CD4-positive, alpha-beta T cell (primary cell): ENCODE measurements around the gene GPR52. TPM values are rescaled to one million over a fixed set of nuclear protein-coding genes. Genes with fewer than 3 reads are reported as not detected.

ENCODE experiments used
- ATAC-seq: fragments of 200-7000 bp; cut with Tn5 transposase; one replicate; pipeline ENCODE4 v1.10.0; 2022; ENCODE audit warnings: mild to moderate bottlenecking; ENCODE audit not compliant: poor library complexity
- CTCF ChIA-PET: fragments of 350-600 bp; sonication (Branson Sonifier 250); formaldehyde crosslinking; loops from one replicate; lab custom pipeline; 2021; ENCODE audit warnings: antibody characterized with exemption, inconsistent platforms; lab: Charles Lee
- POLR2A ChIA-PET: fragments of 350-600 bp; sonication (Branson Sonifier 250); formaldehyde crosslinking; loops from one replicate; lab custom pipeline; 2021; ENCODE audit warnings: antibody characterized with exemption, inconsistent platforms; lab: Charles Lee
- DNase-seq, 14 experiments: peaks; one replicate each; pipeline ENCODE4 v3.0.0-alpha.2; 2013 to 2020; ENCODE audit warnings: mixed read lengths in 2 of 14
- H3K27ac ChIP-seq, 2 donors: one replicate each; pipeline versions ENCODE4 v1.5.1 to v1.7.0; 2013; ENCODE audit warnings: low read length in 2 of 2, low read depth in 1 of 2, mild to moderate bottlenecking in 1 of 2
- H3K27me3 ChIP-seq, 2 experiments: 1 replicate in 1 of 2; 2 replicates in 1 of 2; pipeline versions ENCODE4 v1.6.1 to v1.7.0; 2013; ENCODE audit warnings: low read length in 2 of 2, control low read depth in 1 of 2, mild to moderate bottlenecking in 1 of 2, moderate library complexity in 1 of 2; ENCODE audit not compliant: insufficient read depth in 2 of 2, control insufficient read depth in 1 of 2
- H3K36me3 ChIP-seq: one replicate; pipeline ENCODE4 v1.6.1; 2013; ENCODE audit warnings: low read length, control low read depth; ENCODE audit not compliant: insufficient read depth
- H3K4me1 ChIP-seq: one replicate; pipeline ENCODE4 v1.6.1; 2013; ENCODE audit warnings: low read length, control low read depth; ENCODE audit not compliant: insufficient read depth
- H3K4me3 ChIP-seq: one replicate; pipeline ENCODE4 v1.5.1; 2013; ENCODE audit warnings: mild to moderate bottlenecking, low read length, moderate library complexity
- H3K9me3 ChIP-seq, 2 experiments: 1 replicate in 1 of 2; 2 replicates in 1 of 2; pipeline versions ENCODE4 v1.6.1 to v1.7.0; 2013; ENCODE audit warnings: low read length in 2 of 2, mild to moderate bottlenecking in 2 of 2, control low read depth in 1 of 2, moderate library complexity in 1 of 2; ENCODE audit not compliant: control insufficient read depth in 1 of 2, insufficient read depth in 1 of 2
- H3K27ac Mint-ChIP-seq: one replicate; pipeline ENCODE4 v1.8.0; 2020; ENCODE audit warnings: mixed read lengths
- H3K27me3 Mint-ChIP-seq: one replicate; pipeline ENCODE4 v1.8.0; 2021; ENCODE audit warnings: mixed read lengths
- H3K36me3 Mint-ChIP-seq: one replicate; pipeline ENCODE4 v1.8.0; 2021; ENCODE audit warnings: low read depth, mixed read lengths
- H3K4me1 Mint-ChIP-seq: one replicate; pipeline ENCODE4 v1.8.0; 2021; ENCODE audit warnings: low read depth, mixed read lengths
- H3K4me3 Mint-ChIP-seq: one replicate; pipeline ENCODE4 v1.8.0; 2020; ENCODE audit warnings: mild to moderate bottlenecking, mixed read lengths
- H3K9me3 Mint-ChIP-seq: one replicate; pipeline ENCODE4 v1.8.0; 2020; ENCODE audit warnings: mixed read lengths
- CTCF ChIP-seq: fragments of 200-600 bp; IDR thresholded peaks from one replicate; pipeline ENCODE4 v1.8.0; 2022; ENCODE audit warnings: antibody characterized with exemption, mild to moderate bottlenecking
- intact Hi-C, 2 experiments: fragments of 100-400 bp; cut with DNase I in 1 of 2; cut with micrococcal nuclease in 1 of 2; formaldehyde crosslinking; loops; one replicate each; pipeline versions ENCODE4 v1.15.1 to v1.9.0; 2023 to 2025; cut with DNase I, micrococcal nuclease
- total RNA-seq, 174 experiments: library from RNA in 2 of 174; stranded (reverse) in 2 of 174; gene quantifications; one replicate each; pipeline ENCODE4 v1.2.3 and lab custom pipeline; 2021 to 2026

Gene GPR52
- total RNA-seq, 2 experiments from 2014 or later: 0.99 to 1.1 TPM

DNA sequence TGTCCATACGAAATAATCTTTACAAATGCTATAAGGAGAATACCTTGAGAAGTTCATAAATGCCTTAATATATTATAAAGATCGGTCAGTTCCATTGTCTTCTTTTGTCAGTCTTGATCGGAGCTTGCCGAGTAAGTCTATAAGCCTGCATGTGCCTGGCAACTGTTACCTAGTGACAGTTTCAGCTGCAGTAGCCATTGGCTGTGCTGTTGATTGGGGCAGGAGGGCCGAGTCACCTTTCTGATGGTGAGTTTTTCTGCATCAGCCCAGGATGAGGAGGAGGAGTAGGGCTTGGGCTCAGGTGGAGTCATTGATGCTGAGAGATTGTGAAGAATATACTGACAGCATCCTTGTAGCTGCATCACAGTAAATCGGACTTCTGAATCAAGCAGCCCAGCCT, 1.9 kb upstream of the GPR52 start:
- Histone ChIP-seq H3K36me3 (no peaks in the 10 kb centered on the region), H3K27ac (no peak overlapping the region), H3K4me1 (no peaks in the 10 kb centered on the region), H3K4me3 (no peak overlapping the region), H3K27me3 (no peaks in the 10 kb centered on the region), H3K9me3 (no peaks in the 10 kb centered on the region)
- H3K36me3 Mint-ChIP-seq: peaks cover 10% of the 10 kb centered on the region
- no peak overlapping the region for H3K4me3 Mint-ChIP-seq
- peaks cover 12% of the 10 kb centered on the region for H3K4me1 Mint-ChIP-seq
- TF ChIP-seq CTCF: no peak
- H3K27me3 Mint-ChIP-seq: no peaks in the 10 kb centered on the region
- H3K27ac Mint-ChIP-seq: no peak overlapping the region
- POLR2A ChIA-PET: no interaction called here
- intact Hi-C loops: no loop called here
- no peaks in the 10 kb centered on the region for H3K9me3 Mint-ChIP-seq
- CTCF ChIA-PET: no interaction called here
- DNase-seq (no peak), ATAC-seq (no peak)

DNA sequence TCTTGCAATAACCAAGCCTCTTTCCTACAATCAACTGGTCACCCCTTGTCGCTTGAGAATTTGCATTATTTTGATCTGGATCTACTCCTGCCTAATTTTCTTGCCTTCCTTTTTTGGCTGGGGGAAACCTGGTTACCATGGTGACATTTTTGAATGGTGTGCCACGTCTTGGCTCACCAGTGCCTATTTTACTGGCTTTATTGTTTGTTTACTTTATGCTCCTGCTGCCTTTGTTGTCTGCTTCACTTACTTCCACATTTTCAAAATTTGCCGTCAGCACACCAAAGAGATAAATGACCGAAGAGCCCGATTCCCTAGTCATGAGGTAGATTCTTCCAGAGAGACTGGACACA, 743 bp downstream of the GPR52 start:
- Mint-ChIP-seq H3K27me3 (no peaks in the 10 kb centered on the region), H3K27ac (no peak overlapping the region), H3K4me3 (no peak overlapping the region), H3K9me3 (no peaks in the 10 kb centered on the region), H3K4me1 (peaks cover 10% of the 10 kb centered on the region), H3K36me3 (peaks cover 10% of the 10 kb centered on the region)
- TF ChIP-seq CTCF: no peak
- ChIA-PET CTCF (no interaction called here), POLR2A (no interaction called here)
- Histone ChIP-seq H3K4me1 (no peaks in the 10 kb centered on the region), H3K27me3 (no peaks in the 10 kb centered on the region), H3K36me3 (no peaks in the 10 kb centered on the region), H3K9me3 (no peaks in the 10 kb centered on the region), H3K27ac (no peak overlapping the region), H3K4me3 (no peak overlapping the region)
- ATAC-seq (no peak), DNase-seq (no peak)
- intact Hi-C loops: no loop called here

GRCh38 chr1:174448974-174449373, 1.2 kb downstream of the GPR52 start:
- Mint-ChIP-seq H3K9me3 (no peaks in the 10 kb centered on the region), H3K4me3 (no peak overlapping the region), H3K27ac (no peak overlapping the region), H3K36me3 (peaks cover 10% of the 10 kb centered on the region), H3K4me1 (peaks cover 7% of the 10 kb centered on the region), H3K27me3 (no peaks in the 10 kb centered on the region)
- no peak overlapping the region for H3K27ac ChIP-seq
- no peaks in the 10 kb centered on the region for H3K4me1 ChIP-seq
- no peak overlapping the region for H3K4me3 ChIP-seq
- ChIA-PET POLR2A (no interaction called here), CTCF (no interaction called here)
- intact Hi-C loops: no loop called here
- H3K9me3 ChIP-seq: no peaks in the 10 kb centered on the region
- no peak for TF ChIP-seq CTCF
- H3K36me3 ChIP-seq: no peaks in the 10 kb centered on the region
- DNase-seq (no peak), ATAC-seq (no peak)
- no peaks in the 10 kb centered on the region for H3K27me3 ChIP-seq
